ENCODE measurements around the gene MIOX. TPM values are rescaled to one million over a fixed set of nuclear protein-coding genes. Genes with fewer than 3 reads are reported as not detected.
A peak's percentile ranks its signal among the peaks of the same experiment; 100 is the strongest.

Gene MIOX
- total RNA-seq, 1 experiment from 2014 or later = 1.4 TPM

DNA sequence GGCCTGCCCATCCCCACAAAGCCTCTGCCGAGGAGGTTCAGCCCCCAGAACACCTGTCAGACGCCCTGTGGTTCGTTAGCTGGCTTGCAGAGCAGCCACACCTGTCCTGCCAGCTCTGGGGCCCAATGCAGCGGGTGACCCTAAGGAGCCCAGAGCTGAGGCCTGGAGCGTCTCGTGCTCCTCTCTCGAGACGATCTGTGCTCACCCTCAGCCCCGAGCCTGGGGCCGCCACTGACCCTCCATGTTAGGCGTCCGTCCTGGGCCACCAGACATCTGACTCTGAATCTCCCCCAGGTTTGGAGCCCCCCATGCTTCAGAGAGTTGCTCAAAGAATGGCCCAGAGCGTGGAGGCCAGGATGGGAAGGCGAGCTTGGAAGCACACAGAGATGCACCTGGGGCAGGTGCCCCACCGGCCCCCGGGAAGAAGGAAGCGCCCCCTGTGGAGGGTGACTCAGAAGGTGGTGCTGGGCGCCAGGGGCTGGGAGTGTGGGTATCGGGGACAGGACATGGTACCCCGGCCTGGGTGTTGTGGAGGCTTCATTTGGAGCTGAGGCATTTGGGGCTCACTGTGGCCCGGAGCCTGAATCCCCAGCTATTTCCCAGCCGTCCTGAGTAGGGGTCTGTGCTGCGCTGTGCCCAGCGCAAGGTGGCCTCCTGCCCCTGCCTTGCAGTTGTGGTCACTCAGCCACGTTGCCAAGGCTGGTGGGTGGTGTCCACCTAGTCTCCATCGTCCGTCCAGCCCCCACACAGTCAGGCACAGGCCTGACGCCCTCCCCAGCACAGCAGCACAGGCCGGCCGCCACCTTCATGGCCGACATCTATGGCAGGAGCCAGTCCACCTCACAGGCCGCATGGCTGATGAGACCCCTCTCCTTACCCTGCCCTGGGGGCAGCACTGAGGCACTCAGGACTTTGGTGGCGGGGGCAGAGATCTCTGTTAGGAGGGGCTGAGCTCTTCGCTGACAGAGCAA is 48.1 kb upstream of the MIOX start:
- H2BK5ac ChIP-seq (ENCODE audit: insufficient read length, low read length) = no peak overlapping the region
- no peak overlapping the region for H3K4me2 ChIP-seq (ENCODE audit: insufficient read depth, insufficient read length, low read length)
- no peaks in the 10 kb centered on the region for H3K27me3 ChIP-seq (ENCODE audit: insufficient read depth, low read length)
- no peak overlapping the region for H3K18ac ChIP-seq (ENCODE audit: insufficient read length, low read depth, low read length)
- no peak overlapping the region for H2BK120ac ChIP-seq (ENCODE audit: low read depth, low read length, poor library complexity, severe bottlenecking)
- no peak overlapping the region for H3K56ac ChIP-seq (ENCODE audit: insufficient read length, low read depth, low read length)
- no peak overlapping the region for H3T11ph ChIP-seq (ENCODE audit: low read length)
- H3K9ac ChIP-seq (ENCODE audit: extremely low read depth, insufficient read length, low read length) = no peak overlapping the region
- H4K20me1 ChIP-seq (ENCODE audit: control insufficient read depth, insufficient read depth, insufficient read length) = no peaks in the 10 kb centered on the region
- no peaks in the 10 kb centered on the region for H3K9me3 ChIP-seq (ENCODE audit: control insufficient read depth, low read depth, low read length)
- no peaks in the 10 kb centered on the region for H3K79me1 ChIP-seq (ENCODE audit: insufficient read depth, low read depth, low read length, poor library complexity, severe bottlenecking)
- H4K91ac ChIP-seq (ENCODE audit: insufficient read length, low read depth, low read length) = no peak overlapping the region
- H3K23me2 ChIP-seq (ENCODE audit: insufficient read length, low read depth, low read length, poor library complexity, severe bottlenecking) = no peaks in the 10 kb centered on the region
- no peaks in the 10 kb centered on the region for H3K4me1 ChIP-seq (ENCODE audit: insufficient read depth, low read length)
- no peak overlapping the region for H2AK5ac ChIP-seq (ENCODE audit: insufficient read length, low read length)
- no peak overlapping the region for H4K8ac ChIP-seq (replicated peaks; ENCODE audit: insufficient read length, low read depth, low read length)
- TF ChIP-seq, protein P1, sequence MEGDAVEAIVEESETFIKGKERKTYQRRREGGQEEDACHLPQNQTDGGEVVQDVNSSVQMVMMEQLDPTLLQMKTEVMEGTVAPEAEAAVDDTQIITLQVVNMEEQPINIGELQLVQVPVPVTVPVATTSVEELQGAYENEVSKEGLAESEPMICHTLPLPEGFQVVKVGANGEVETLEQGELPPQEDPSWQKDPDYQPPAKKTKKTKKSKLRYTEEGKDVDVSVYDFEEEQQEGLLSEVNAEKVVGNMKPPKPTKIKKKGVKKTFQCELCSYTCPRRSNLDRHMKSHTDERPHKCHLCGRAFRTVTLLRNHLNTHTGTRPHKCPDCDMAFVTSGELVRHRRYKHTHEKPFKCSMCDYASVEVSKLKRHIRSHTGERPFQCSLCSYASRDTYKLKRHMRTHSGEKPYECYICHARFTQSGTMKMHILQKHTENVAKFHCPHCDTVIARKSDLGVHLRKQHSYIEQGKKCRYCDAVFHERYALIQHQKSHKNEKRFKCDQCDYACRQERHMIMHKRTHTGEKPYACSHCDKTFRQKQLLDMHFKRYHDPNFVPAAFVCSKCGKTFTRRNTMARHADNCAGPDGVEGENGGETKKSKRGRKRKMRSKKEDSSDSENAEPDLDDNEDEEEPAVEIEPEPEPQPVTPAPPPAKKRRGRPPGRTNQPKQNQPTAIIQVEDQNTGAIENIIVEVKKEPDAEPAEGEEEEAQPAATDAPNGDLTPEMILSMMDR (conservative IDR thresholded peaks at IDR 0.05) = no peak
- no CpG with 5 or more reads among the region's 34 CpGs for whole genome bisulfite sequencing (ENCODE audit: extremely low coverage, insufficient read length, low lambda C conversion rate)
- H3K36me3 Mint-ChIP-seq (ENCODE audit: insufficient read depth in 1 of 3, low read depth in 3 of 3) = peaks cover 0 to 45% (median 23%) of the 10 kb centered on the region in 3 experiments; a peak in 6 of 7 replicates
- no peak overlapping the region for H2BK20ac ChIP-seq (ENCODE audit: low read depth, low read length, poor library complexity, severe bottlenecking)
- no peaks in the 10 kb centered on the region for H3K4me1 Mint-ChIP-seq
- no peak overlapping the region for H2BK12ac ChIP-seq (ENCODE audit: insufficient read length, low read depth, low read length)
- no peak overlapping the region for H3K14ac ChIP-seq (ENCODE audit: insufficient read depth, low read length)
- no peak overlapping the region for H2BK15ac ChIP-seq (ENCODE audit: low read depth, low read length)
- H3K27ac ChIP-seq (ENCODE audit: insufficient read length, low read depth, low read length) = no peak overlapping the region
- no peaks in the 10 kb centered on the region for H3K9me3 Mint-ChIP-seq
- no peak overlapping the region for H2AFZ ChIP-seq (ENCODE audit: low read length)
- H3K79me2 ChIP-seq (ENCODE audit: insufficient read depth, low read length) = no peaks in the 10 kb centered on the region
- DNase-seq = no peak
- no peak overlapping the region for H3K23ac ChIP-seq (ENCODE audit: insufficient read length, low read depth, low read length)
- no peaks in the 10 kb centered on the region for H3K27me3 Mint-ChIP-seq (ENCODE audit: low read depth)
- no peak overlapping the region for H4K5ac ChIP-seq (ENCODE audit: insufficient read length, low read depth, low read length)
- H3K4me3 Mint-ChIP-seq = no peak overlapping the region
- H3K4ac ChIP-seq (ENCODE audit: low read depth, low read length) = no peak overlapping the region
- H3K27ac Mint-ChIP-seq = peak overlapping the region in 1 of 3 experiments; percentile 44; a peak in 1 of 7 replicates

Data from H9 (cell line).